HG03558 (cell line): ENCODE measurements around the gene ENGASE.
"Not testable (repeated sequence)": the region's sequence is repeated elsewhere in the genome, so short reads cannot be mapped to it uniquely, and the experiment has no call there.

ENCODE experiments used
- ATAC-seq: cut with Tn5 transposase; IDR thresholded peaks from one replicate; pipeline ENCODE4 v1.9.1; 2021; ENCODE audit warnings: moderate number of reproducible peaks; ENCODE audit not compliant: unreplicated experiment; ENCODE audit errors: extremely low read depth

The ENGASE gene

GRCh38 chr17:79049821-79050220 is 24.8 kb upstream of the ENGASE start:
- ATAC-seq: no peak

- no peak for ATAC-seq
These were observed 24.1 kb upstream of the ENGASE start for GRCh38 chr17:79050551-79050950.

- no peak for ATAC-seq
These were observed 23.3 kb upstream of the ENGASE start for GRCh38 chr17:79051306-79051705.

GRCh38 chr17:79052131-79052530 is 22.5 kb upstream of the ENGASE start:
- ATAC-seq: no peak

GRCh38 chr17:79053251-79053925 is 21.2 kb upstream of the ENGASE start:
- ATAC-seq: no peak

GRCh38 chr17:79054200-79054960 is 20.2 kb upstream of the ENGASE start:
- no peak for ATAC-seq

- ATAC-seq: no peak
These were observed 19.4 kb upstream of the ENGASE start for GRCh38 chr17:79055197-79055596.

- no peak for ATAC-seq
These were observed 16.8 kb upstream of the ENGASE start for GRCh38 chr17:79057737-79058385.

GRCh38 chr17:79062691-79063090 is 11.9 kb upstream of the ENGASE start:
- no peak for ATAC-seq

GRCh38 chr17:79064026-79064425 is 10.6 kb upstream of the ENGASE start:
- no peak for ATAC-seq

GRCh38 chr17:79065105-79065670 is 9.4 kb upstream of the ENGASE start:
- ATAC-seq: no peak

- ATAC-seq: no peak
These were observed 7.7 kb upstream of the ENGASE start for GRCh38 chr17:79066963-79067362.

- no peak for ATAC-seq
These were observed 4.3 kb upstream of the ENGASE start for GRCh38 chr17:79070266-79070880.

GRCh38 chr17:79071161-79071740 is 3.4 kb upstream of the ENGASE start:
- ATAC-seq: no peak

GRCh38 chr17:79072544-79072943 is 2.1 kb upstream of the ENGASE start:
- ATAC-seq: no peak

- no peak for ATAC-seq
These were observed 1.5 kb upstream of the ENGASE start for GRCh38 chr17:79073016-79073705.

- ATAC-seq: no peak
These were observed 927 bp upstream of the ENGASE start for GRCh38 chr17:79073706-79074088.

- not testable (repeated sequence) for ATAC-seq
These were observed 439 bp upstream of the ENGASE start for GRCh38 chr17:79074121-79074648.

- ATAC-seq: no peak
These were observed 774 bp downstream of the ENGASE start for GRCh38 chr17:79075446-79075750.
